Brain microvascular endothelial cell (primary cell): ENCODE data around the gene PAX9.

ENCODE experiments used
- DNase-seq: peaks from one replicate; pipeline ENCODE4 v3.0.0-alpha.2; 2020
- H3K27ac ChIP-seq: fragments of 250-450 bp; sonication (Bioruptor Pico); 2 replicates; pipeline ENCODE4 v1.5.1; 2020; ENCODE audit warnings: mild to moderate bottlenecking, moderate library complexity
- H3K27me3 ChIP-seq: fragments of 250-450 bp; sonication (Bioruptor Pico); replicated peaks from 2 replicates; pipeline ENCODE4 v1.5.1; 2020; ENCODE audit warnings: mild to moderate bottlenecking
- H3K36me3 ChIP-seq: fragments of 250-450 bp; sonication (Bioruptor Pico); replicated peaks from 2 replicates; pipeline ENCODE4 v1.5.1; 2020; ENCODE audit warnings: mild to moderate bottlenecking
- H3K4me3 ChIP-seq: 2 replicates; pipeline ENCODE4 v1.5.1; 2011; ENCODE audit warnings: low read depth, mild to moderate bottlenecking, control low read depth, low read length, moderate library complexity
- CTCF ChIP-seq: IDR thresholded peaks from 2 replicates; pipeline ENCODE4 v1.5.1; 2011; ENCODE audit warnings: low read depth, mild to moderate bottlenecking, moderate library complexity, low read length, control low read depth, inconsistent platforms; ENCODE audit errors: missing control alignments
- in situ Hi-C: cut with HindIII; loops from 2 replicates; pipeline ENCODE4 v1.10.0; 2017; ENCODE audit warnings: low sequenced_read_pairs, low pct_ligation_motif_present

The PAX9 gene

GRCh38 chr14:36716614-36717184 is 55.0 kb downstream of the PAX9 start:
- in situ Hi-C loops: no loop called here

GRCh38 chr14:36717363-36717762 is 55.7 kb downstream of the PAX9 start:
- no peak for TF ChIP-seq CTCF
- no peak overlapping the region for H3K27ac ChIP-seq
- no peak overlapping the region for H3K4me3 ChIP-seq
- no peak for DNase-seq
- in situ Hi-C loops: no loop called here
- H3K36me3 ChIP-seq: no peaks in the 10 kb centered on the region
- no peaks in the 10 kb centered on the region for H3K27me3 ChIP-seq

More at GRCh38 chr14:36716614-36717184, 55.0 kb downstream of the PAX9 start:
- H3K36me3 ChIP-seq: no peaks in the 10 kb centered on the region
- no peaks in the 10 kb centered on the region for H3K27me3 ChIP-seq
- DNase-seq: no peak
- H3K4me3 ChIP-seq: no peak overlapping the region
- TF ChIP-seq CTCF: no peak
- H3K27ac ChIP-seq: no peak overlapping the region

- DNase-seq: no peak
- in situ Hi-C loops: no loop called here
- Histone ChIP-seq H3K4me3 (no peak overlapping the region), H3K36me3 (no peaks in the 10 kb centered on the region), H3K27ac (no peak overlapping the region), H3K27me3 (no peaks in the 10 kb centered on the region)
- TF ChIP-seq CTCF: no peak
These were observed 56.6 kb downstream of the PAX9 start for GRCh38 chr14:36718216-36718615.

- TF ChIP-seq CTCF: no peak
- no peaks in the 10 kb centered on the region for H3K36me3 ChIP-seq
- H3K4me3 ChIP-seq: no peak overlapping the region
- H3K27me3 ChIP-seq: no peaks in the 10 kb centered on the region
- H3K27ac ChIP-seq: no peak overlapping the region
- in situ Hi-C loops: no loop called here
- no peak for DNase-seq
These were observed 58.2 kb downstream of the PAX9 start for GRCh38 chr14:36719823-36720222.

GRCh38 chr14:36720657-36721056 is 59.0 kb downstream of the PAX9 start:
- in situ Hi-C loops: no loop called here

More at GRCh38 chr14:36720657-36721056, 59.0 kb downstream of the PAX9 start:
- Histone ChIP-seq H3K36me3 (no peaks in the 10 kb centered on the region), H3K27me3 (no peaks in the 10 kb centered on the region), H3K27ac (no peak overlapping the region), H3K4me3 (no peak overlapping the region)
- DNase-seq: no peak
- no peak for TF ChIP-seq CTCF
